NCI-H774 (cell line): ENCODE measurements around the gene HBZ.
"Not testable (repeated sequence)": the region's sequence is repeated elsewhere in the genome, so short reads cannot be mapped to it uniquely, and the experiment has no call there.

Source experiments
- DNase-seq: peaks from one replicate; lab custom pipeline; 2025; lab: John Stamatoyannopoulos, UW

Gene HBZ

DNA sequence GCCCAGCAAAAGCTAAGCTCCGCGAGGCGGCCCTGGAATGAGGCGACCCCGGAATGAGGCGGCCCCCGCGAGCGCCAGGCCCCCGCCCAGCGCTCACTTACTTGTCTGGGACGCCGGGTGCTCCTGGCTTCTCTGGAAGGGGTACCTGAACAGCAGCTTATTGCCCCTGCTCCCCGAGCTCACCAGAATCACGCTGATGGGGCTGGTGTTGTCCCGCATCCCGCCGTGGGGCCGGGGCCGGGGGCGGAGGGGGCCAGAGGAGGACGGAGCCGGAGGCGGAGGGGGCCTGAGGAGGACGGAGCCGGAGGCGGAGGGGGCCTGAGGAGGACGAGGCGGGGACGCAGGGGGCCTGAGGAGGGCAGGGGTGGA lies 14.4 kb upstream of the HBZ start:
- no peak for DNase-seq

- no peak for DNase-seq
These were observed 12.1 kb upstream of the HBZ start for GRCh38 chr16:140175-140857.

GRCh38 chr16:142405-142967 lies 10.0 kb upstream of the HBZ start:
- DNase-seq: no peak

DNA sequence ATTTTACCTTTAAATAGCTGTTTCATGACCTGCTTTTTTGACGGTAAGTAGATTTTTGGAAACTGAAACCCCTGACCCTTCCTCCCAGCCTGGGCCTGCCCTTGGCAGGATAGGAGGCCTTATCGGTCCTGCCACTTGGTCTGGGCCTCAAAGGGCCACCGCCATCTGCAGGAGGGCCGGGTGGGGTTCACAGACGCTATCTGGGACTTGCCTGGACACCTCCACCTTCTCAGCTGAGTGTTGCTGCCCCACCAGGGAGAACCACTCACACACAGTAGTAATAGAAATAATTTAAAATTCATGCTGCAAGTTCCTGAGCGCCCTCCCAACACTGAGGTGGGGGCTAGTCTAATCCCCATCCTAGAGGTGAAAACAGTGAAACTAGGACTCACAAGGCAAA lies 9.4 kb upstream of the HBZ start:
- DNase-seq: no peak

DNA sequence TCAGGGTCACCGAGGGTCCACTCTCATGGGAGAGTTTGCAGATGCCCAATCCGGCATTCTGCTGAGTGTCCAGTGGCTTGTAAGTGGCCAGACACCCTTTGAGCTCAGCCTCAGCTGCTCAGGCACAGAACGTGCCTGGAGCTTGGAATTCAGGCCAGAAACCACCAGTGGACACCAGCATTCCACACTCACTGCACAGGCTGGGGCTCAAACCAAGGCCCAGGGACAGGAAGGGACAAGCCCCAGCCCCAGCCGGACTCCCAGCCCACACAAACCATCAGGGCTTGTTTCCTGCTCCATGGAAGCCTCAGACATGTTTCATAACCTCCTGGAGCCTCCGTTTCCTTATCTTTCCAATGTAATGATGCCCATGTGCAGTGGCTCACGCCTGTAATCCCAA lies 9.0 kb upstream of the HBZ start:
- no peak for DNase-seq

- no peak for DNase-seq
These were observed 7.6 kb upstream of the HBZ start for GRCh38 chr16:144797-145252.

GRCh38 chr16:146646-147045 lies 5.8 kb upstream of the HBZ start:
- no peak for DNase-seq

- no peak for DNase-seq
These were observed 3.3 kb upstream of the HBZ start for GRCh38 chr16:149024-149660.

DNA sequence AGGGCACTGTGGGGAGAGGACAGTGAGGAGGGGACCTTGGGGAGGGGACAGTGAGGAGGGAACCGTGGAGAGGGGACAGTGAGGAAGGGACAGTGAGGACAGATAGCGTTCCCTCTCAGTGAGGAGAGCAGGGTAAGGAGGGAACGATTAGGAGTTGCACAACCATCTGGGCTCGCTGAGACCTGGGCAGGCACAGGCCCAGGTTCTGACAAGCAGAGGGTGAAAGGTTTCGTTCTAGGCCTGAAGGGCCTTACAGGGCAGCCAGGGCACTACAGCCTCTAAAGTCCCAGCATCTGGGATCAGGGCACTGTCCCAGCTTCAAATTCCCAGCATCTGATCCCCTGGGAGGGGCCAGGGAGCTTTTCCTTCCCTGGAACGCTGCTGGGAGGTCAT lies 681 bp downstream of the HBZ start:
- not testable (repeated sequence) for DNase-seq

GRCh38 chr16:153550-154216 lies 1.2 kb downstream of the HBZ start:
- DNase-seq: not testable (repeated sequence)

- no peak for DNase-seq
These were observed 2.0 kb downstream of the HBZ start for GRCh38 chr16:154217-155030.

- no peak for DNase-seq
These were observed 2.6 kb downstream of the HBZ start for GRCh38 chr16:155031-155398.

DNA sequence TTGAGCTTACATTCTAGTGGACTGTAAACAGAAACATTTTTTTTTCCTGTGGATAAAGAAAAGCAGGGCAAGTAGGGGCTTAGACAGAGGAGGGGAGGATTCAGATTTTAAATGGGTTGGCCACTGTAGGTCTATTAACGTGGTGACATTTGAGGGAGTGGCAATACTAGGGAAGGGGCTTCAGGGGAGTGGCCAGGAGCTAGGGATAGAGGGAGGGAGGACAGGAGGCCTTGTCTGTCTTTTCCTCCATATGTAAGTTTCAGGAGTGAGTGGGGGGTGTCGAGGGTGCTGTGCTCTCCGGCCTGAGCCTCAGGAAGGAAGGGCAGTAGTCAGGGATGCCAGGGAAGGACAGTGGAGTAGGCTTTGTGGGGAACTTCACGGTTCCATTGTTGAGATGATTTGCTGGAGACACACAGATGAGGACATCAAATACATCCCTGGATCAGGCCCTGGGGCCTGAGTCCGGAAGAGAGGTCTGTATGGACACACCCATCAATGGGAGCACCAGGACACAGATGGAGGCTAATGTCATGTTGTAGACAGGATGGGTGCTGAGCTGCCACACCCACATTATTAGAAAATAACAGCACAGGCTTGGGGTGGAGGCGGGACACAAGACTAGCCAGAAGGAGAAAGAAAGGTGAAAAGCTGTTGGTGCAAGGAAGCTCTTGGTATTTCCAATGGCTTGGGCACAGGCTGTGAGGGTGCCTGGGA lies 6.8 kb downstream of the HBZ start:
- DNase-seq: no peak

GRCh38 chr16:160242-160641 lies 7.8 kb downstream of the HBZ start:
- DNase-seq: not testable (repeated sequence)

- DNase-seq: no peak
These were observed 8.3 kb downstream of the HBZ start for GRCh38 chr16:160691-161190.

GRCh38 chr16:162271-162991 lies 10.0 kb downstream of the HBZ start:
- no peak for DNase-seq

GRCh38 chr16:163139-163538 lies 10.7 kb downstream of the HBZ start:
- not testable (repeated sequence) for DNase-seq

DNA sequence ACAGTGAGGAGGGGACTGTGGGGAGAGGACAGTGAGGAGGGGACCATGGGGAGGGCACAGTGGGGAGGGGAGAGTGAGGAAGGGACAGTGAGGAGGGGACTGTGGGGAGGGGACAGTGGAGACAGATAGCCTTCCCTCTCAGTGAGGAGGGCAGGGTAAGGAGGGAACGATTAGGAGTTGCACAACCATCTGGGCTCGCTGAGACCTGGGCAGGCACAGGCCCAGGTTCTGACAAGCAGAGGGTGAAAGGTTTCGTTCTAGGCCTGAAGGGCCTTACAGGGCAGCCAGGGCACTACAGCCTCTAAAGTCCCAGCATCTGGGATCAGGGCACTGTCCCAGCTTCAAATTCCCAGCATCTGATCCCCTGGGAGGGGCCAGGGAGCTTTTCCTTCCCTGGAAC lies 11.3 kb downstream of the HBZ start:
- not testable (repeated sequence) for DNase-seq

GRCh38 chr16:164134-164823 lies 11.8 kb downstream of the HBZ start:
- not testable (repeated sequence) for DNase-seq
